ENCODE results near the gene ACHE. TPM values are rescaled to one million over a fixed set of nuclear protein-coding genes. Genes with fewer than 3 reads are reported as not detected.

ACHE gene
- total and polyA plus RNA-seq, 2 of the 13 experiments (the other 11 are each of a cell fraction or from before 2014, with no cell fraction given), result 0.18 to 0.40 TPM

DNA sequence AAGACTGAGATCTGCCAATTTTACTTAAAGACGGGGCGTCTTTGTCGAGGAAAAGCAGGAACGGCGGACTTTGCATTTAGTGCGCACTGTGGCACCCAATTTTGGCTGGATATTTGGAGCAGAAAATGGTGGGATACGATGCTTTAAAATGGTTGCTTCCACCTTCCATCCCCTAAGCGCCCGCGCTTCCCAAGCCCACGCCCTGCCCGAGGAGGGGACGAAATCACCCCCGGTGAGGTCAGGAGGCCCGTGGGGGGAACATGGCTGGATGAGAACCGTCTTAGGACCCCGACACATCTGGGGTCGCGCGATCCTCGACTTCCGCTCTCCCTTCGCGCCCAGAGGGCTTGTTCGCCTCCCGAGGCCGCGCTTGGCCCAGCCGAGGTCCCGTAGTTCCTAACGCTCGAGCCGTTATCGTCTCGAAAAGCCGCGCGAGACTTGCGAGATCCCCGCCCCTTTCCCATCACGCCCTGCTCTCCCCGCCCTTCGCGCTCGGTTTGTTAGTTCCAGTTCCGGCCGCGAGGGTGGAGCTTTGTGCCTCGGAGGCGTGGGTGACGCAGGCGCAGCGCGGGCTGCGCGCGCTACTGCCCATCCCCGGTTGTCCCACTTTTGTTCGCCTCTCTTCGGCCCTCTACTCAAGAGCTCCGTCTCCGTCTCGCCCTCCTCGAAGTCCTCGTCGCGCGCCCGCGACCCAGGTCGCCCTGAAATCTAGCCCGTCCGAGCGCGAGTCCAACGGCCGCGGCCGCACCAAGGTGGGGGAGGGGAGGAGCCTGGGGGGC is 20.9 kb downstream of the ACHE start, which contains the start of gene SRRT (continued):
- TF ChIP-seq, protein P1, sequence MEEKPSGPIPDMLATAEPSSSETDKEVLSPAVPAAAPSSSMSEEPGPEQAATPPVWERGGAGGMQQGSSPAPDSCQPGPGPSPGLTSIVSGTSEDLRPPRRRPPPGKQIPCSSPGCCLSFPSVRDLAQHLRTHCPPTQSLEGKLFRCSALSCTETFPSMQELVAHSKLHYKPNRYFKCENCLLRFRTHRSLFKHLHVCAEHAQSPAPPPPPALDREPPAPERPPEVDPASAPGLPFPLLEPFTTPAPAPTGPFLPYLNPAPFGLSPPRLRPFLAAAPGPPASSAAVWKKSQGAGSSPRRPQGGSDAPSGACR (CRISPR knock-in tag; IDR thresholded peaks at IDR 0.05), result peak; percentile 55; the same call in 1 of the 2 replicates
- peak; percentile 80; the same call in 1 of the 2 replicates for TF ChIP-seq CCDC6 (CRISPR knock-in tag; IDR thresholded peaks at IDR 0.05)
- TF ChIP-seq SPEN (CRISPR knock-in tag; IDR thresholded peaks at IDR 0.05; ENCODE audit: low read depth), result peak; percentile 100
- TF ChIP-seq CREB1 (IDR thresholded peaks at IDR 0.05), result peak; percentile 65
- peak; percentile 85 for TF ChIP-seq CREB1 (CRISPR knock-in tag; IDR thresholded peaks at IDR 0.05)
- TF ChIP-seq, protein P2, sequence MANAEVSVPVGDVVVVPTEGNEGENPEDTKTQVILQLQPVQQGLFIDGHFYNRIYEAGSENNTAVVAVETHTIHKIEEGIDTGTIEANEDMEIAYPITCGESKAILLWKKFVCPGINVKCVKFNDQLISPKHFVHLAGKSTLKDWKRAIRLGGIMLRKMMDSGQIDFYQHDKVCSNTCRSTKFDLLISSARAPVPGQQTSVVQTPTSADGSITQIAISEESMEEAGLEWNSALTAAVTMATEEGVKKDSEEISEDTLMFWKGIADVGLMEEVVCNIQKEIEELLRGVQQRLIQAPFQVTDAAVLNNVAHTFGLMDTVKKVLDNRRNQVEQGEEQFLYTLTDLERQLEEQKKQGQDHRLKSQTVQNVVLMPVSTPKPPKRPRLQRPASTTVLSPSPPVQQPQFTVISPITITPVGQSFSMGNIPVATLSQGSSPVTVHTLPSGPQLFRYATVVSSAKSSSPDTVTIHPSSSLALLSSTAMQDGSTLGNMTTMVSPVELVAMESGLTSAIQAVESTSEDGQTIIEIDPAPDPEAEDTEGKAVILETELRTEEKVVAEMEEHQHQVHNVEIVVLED (CRISPR knock-in tag; IDR thresholded peaks at IDR 0.05; ENCODE audit: borderline replicate concordance), result peak; percentile 92
- TF ChIP-seq ZNF556 (CRISPR knock-in tag; IDR thresholded peaks at IDR 0.05; ENCODE audit: borderline replicate concordance), result peak; percentile 54
- TF ChIP-seq MTA3 (CRISPR knock-in tag; IDR thresholded peaks at IDR 0.05), result no peak
- TF ChIP-seq FLYWCH1 (CRISPR knock-in tag; IDR thresholded peaks at IDR 0.05), result no peak
- TF ChIP-seq TOE1 (CRISPR knock-in tag; IDR thresholded peaks at IDR 0.05), result no peak
- TF ChIP-seq, protein P3, sequence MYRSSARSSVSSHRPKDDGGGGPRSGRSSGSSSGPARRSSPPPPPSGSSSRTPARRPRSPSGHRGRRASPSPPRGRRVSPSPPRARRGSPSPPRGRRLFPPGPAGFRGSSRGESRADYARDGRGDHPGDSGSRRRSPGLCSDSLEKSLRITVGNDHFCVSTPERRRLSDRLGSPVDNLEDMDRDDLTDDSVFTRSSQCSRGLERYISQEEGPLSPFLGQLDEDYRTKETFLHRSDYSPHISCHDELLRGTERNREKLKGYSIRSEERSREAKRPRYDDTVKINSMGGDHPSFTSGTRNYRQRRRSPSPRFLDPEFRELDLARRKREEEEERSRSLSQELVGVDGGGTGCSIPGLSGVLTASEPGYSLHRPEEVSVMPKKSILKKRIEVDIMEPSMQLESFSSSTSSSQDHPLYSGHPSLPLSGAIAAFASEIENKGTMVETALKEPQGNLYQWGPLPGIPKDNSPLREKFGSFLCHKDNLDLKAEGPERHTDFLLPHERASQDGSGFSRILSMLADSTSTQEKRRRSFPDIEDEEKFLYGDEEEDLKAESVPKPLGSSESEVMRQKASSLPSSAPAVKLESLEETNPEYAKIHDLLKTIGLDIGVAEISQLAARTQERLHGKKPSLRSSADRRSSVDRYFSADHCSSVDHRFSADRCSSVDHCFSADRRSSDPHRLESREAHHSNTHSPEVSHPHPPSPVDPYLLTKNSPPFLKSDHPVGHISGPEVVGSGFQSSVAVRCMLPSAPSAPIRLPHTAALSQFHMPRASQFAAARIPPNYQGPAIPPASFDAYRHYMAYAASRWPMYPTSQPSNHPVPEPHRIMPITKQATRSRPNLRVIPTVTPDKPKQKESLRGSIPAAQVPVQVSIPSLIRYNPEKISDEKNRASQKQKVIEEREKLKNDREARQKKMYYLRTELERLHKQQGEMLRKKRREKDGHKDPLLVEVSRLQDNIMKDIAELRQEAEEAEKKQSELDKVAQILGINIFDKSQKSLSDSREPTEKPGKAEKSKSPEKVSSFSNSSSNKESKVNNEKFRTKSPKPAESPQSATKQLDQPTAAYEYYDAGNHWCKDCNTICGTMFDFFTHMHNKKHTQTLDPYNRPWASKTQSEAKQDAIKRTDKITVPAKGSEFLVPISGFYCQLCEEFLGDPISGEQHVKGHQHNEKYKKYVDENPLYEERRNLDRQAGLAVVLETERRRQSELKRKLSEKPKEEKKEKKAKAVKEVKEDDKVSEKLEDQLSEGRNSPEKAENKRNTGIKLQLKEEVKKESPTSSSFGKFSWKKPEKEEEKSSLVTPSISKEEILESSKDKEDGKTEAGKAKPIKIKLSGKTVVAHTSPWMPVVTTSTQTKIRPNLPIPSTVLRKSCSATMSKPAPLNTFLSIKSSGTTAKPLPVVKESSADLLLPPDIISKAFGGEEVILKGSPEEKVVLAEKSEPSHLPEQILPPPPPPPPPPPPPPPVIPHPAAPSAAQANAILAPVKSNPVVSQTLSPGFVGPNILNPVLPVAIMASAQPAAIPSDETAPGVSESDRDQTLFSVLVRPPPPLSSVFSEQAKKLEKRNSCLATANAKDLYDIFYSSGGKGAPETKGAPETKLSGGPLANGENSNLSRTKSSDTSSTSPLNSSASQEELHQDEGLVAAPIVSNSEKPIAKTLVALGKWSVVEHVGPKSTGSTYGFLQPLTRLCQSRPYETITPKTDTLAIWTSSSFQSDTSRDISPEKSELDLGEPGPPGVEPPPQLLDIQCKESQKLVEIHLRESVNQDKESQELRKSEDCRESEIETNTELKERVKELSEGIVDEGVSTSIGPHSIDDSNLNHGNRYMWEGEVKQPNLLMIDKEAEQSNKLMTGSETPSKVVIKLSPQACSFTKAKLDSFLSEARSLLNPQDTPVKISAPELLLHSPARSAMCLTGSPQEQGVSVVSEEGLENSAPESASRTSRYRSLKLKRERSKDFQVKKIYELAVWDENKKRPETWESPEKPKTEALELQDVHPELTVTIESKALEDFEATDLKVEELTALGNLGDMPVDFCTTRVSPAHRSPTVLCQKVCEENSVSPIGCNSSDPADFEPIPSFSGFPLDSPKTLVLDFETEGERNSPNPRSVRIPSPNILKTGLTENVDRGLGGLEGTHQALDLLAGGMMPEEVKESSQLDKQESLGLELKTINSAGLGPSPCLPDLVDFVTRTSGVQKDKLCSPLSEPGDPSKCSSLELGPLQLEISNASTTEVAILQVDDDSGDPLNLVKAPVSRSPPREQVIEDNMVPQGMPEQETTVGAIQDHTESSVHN (CRISPR knock-in tag; IDR thresholded peaks at IDR 0.05), result peak; percentile 7; the same call in 1 of the 2 replicates
- TF ChIP-seq AKAP8 (CRISPR knock-in tag; IDR thresholded peaks at IDR 0.05), result 0 out of 2 replicates have a peak, but pooled peaks have one; percentile 58
- TF ChIP-seq, protein P4, sequence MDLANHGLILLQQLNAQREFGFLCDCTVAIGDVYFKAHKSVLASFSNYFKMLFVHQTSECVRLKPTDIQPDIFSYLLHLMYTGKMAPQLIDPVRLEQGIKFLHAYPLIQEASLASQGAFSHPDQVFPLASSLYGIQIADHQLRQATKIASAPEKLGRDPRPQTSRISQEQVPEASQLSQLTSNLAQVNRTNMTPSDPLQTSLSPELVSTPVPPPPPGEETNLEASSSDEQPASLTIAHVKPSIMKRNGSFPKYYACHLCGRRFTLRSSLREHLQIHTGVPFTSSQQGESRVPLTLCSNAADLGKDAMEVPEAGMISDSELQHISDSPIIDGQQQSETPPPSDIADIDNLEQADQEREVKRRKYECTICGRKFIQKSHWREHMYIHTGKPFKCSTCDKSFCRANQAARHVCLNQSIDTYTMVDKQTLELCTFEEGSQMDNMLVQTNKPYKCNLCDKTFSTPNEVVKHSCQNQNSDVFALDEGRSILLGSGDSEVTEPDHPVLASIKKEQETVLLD (CRISPR knock-in tag; IDR thresholded peaks at IDR 0.05; ENCODE audit: low read depth), result peak; percentile 91

Measured in HepG2 (cell line).